ENCODE data around the gene LCN12. TPM values are rescaled to one million over a fixed set of nuclear protein-coding genes. Genes with fewer than 3 reads are reported as not detected.
A peak's percentile ranks its signal among the peaks of the same experiment; 100 is the strongest.

The LCN12 gene
- total RNA-seq, 2 donors from 2014 or later = 0.64 to 2.0 TPM

DNA sequence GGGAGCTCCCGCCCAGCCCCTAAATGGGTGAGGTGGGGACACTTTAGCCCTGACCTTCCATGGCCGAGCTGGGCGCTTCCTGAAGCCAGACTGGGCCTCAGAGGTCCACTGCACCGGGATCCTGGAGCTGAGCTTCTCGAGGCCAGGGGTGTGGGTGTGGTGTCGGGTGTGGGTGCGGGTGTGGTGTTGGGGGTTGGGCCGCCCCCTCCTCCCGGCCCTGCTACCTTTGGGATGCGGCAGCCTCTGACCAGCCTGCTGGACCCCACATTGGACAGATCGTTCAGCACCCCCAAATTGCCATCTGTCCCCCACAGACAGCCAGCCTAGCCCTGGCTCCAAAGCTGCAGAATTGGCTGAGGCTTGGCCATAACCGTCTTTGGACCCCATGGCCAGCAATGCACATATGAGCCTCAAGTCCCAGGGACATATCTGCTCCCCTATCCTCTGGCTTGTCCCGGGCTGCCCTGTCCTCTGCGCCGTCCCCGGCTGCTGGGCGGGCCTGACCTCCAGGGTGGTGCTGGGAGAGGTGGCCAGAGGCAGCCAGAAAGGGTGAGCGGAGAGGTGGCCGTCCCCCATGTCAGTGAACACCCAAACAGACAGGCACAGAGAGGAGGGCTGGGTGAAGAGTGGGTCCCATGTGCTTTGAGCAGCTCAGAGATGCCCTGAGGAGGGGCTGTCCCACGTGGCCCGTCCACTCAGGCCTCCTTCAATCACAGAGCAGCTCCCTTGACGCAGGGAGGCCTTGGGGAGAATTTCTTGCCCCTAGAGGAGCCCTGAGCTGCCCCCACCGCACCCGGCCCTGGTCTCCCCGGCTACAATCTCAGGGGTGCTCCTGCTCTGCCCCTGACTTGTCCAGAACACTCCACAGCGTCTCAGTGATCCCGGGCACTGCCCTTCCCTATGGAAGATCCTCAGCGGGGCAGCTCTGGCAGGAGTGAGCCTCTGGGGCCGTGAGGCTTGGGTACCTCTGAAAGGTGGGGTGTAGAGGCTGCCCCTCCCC is 21.8 kb downstream of the LCN12 start:
- no peak overlapping the region for H3K27ac Mint-ChIP-seq
- no peaks in the 10 kb centered on the region for H3K36me3 Mint-ChIP-seq
- DNase-seq (ENCODE audit: low spot score in 2 of 2) = no peak
- H3K9me3 Mint-ChIP-seq = no peaks in the 10 kb centered on the region
- no peak for ATAC-seq

DNA sequence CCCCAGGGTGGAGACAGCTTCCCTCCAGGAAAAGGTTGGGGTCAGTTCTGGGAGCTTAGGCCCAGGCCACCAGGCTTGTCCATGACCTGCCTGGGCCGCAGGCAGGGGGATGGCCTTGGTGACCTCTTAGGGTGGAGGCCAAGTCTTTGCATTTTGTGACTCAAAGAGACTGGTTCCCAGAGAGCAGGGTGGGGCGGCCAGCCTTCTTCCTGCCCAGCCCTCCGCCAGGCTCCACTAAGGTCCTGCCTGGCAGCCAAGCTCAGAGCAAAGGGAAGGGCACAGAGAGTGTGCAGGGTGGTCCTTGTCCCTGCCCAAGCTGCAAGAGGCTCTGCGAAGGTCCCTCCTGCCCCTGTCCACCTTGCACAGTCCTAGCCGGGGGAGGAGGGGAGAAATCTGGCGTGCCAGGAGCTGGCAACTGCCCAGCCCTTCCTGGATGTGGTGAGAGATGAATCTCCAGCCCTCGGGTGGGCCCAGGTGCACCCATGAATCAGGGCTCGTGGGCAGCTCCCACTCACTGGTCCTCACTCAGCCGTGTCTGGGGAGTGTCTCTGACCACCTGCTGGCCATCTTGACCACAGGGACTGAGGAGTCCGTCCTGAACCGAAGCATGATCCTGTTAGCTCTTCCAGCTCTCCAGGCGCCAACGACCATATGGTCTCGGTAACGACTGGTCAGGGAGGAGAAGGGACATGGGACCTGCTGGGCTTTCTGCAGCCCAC is 22.9 kb downstream of the LCN12 start:
- Mint-ChIP-seq H3K36me3 (no peaks in the 10 kb centered on the region), H3K27ac (no peak overlapping the region), H3K9me3 (no peaks in the 10 kb centered on the region)
- DNase-seq (ENCODE audit: low spot score in 2 of 2) = no peak
- ATAC-seq = no peak

DNA sequence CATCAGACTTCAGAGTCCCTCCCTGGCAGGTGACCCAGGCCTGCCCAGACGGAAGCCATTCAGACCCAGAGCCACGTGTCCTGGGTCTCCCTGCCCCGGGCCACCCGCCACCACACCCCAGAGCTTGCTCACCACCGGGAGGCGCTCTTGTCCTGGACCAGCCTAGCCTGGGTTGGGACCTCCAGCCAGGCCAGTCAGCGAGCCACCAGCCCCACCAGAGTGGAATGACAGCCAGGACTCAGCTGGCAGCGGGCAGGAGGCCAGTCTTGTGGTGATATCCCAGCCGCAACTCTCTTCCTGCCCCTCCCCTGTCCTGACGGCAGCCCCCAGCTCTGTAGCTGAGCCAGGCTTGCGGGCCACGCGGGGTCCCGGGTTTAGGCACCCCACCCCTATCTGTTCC is 23.6 kb downstream of the LCN12 start:
- no peaks in the 10 kb centered on the region for H3K36me3 Mint-ChIP-seq
- ATAC-seq = peak in 1 of 2 donors; percentile 12
- no peak overlapping the region for H3K27ac Mint-ChIP-seq
- DNase-seq (ENCODE audit: low spot score in 2 of 2) = peak in 1 of 2 donors; percentile 50
- no peaks in the 10 kb centered on the region for H3K9me3 Mint-ChIP-seq

DNA sequence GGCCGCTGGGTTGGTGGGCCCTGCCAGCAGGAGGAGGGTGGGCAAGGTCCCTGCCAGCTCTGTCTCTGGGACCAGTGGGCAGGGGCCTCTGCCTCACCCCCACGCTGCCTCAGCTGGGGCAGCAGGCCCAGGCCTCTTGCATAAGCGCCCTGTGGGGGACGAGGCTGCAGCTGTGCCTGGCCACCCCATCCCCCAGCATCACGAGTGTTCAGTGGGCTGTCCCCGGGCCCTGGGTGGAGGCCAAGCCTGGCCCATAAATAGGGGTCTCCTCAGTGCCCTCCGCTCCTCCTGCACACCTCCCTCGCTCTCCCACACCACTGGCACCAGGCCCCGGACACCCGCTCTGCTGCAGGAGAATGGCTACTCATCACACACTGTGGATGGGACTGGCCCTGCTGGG is 25.1 kb downstream of the LCN12 start, which contains the start of gene PTGDS:
Gene PTGDS (plus strand): TSS at position 282 of the 400 bp plus-strand sequence. CDS start 75 bp downstream, at position 357.
- no peak for ATAC-seq
- DNase-seq (ENCODE audit: low spot score in 2 of 2) = no peak
- Mint-ChIP-seq H3K36me3 (no peaks in the 10 kb centered on the region), H3K9me3 (no peaks in the 10 kb centered on the region), H3K27ac (no peak within 1 kb of the TSS)

DNA sequence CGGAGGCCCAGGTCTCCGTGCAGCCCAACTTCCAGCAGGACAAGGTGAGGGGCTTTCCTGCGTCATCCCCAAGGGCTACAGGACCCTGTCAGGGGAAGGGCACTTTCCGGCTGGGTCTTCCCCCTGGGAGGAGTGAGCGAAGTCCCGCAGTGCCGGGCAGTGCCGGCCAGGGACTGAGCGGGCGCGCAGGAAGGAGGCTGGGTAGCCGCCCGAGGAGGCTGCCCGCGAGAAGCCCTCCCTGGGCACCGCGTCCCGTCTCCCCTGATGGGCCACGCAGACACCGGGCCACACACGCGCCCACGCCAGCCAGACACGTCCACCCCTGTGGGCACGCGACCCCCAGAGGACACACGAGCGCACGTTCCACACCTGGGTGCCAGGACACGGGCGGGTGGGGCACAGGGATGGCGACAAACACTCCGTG is 25.6 kb downstream of the LCN12 start:
- DNase-seq (ENCODE audit: low spot score in 2 of 2) (no peak), ATAC-seq (no peak)
- no peak overlapping the region for H3K27ac Mint-ChIP-seq
- H3K9me3 Mint-ChIP-seq = no peaks in the 10 kb centered on the region
- no peaks in the 10 kb centered on the region for H3K36me3 Mint-ChIP-seq

DNA sequence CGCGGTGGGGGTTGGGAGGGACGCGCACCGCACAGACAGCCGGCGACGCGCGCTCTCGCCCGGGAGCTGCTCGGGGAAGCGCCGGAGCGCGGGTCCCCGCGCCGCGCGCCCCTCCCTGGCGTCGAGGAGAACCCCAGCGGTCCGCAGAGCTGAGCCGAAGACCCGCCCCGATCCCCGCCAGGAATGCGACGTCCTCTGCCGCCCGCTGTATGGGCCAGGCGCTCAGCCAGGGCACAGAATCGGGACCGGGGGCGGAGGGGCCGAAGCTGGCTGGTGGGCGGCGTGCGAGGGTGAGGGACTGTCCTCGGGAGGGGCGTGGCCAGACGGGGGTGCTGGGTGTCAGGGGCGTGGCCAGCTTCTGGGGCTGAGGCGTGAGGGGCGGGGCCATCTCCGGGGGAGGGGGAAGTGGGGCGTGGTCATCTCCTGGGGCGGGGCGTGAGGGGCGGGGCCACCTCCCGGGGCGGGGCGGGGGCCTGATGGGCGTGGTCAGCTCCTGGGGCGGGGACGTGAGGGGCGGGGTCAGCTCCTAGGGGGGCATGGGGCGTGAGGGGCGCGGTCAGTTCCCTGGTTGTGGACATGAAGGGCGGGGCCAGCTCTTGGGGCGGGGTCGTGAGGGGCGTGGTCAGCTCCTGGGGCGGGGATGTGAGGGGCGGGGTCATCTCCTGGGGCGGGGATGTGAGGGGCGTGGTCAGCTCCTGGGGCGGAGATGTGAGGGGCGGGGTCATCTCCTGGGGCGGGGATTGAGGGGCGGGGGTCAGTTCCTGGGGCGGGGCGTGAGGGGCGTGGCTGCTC is 26.2 kb downstream of the LCN12 start:
- Mint-ChIP-seq H3K36me3 (no peaks in the 10 kb centered on the region), H3K9me3 (no peaks in the 10 kb centered on the region), H3K27ac (no peak overlapping the region)
- ATAC-seq (peak; percentile 9 to 54), DNase-seq (ENCODE audit: low spot score in 2 of 2) (peak in 1 of 2 donors; percentile 67)

DNA sequence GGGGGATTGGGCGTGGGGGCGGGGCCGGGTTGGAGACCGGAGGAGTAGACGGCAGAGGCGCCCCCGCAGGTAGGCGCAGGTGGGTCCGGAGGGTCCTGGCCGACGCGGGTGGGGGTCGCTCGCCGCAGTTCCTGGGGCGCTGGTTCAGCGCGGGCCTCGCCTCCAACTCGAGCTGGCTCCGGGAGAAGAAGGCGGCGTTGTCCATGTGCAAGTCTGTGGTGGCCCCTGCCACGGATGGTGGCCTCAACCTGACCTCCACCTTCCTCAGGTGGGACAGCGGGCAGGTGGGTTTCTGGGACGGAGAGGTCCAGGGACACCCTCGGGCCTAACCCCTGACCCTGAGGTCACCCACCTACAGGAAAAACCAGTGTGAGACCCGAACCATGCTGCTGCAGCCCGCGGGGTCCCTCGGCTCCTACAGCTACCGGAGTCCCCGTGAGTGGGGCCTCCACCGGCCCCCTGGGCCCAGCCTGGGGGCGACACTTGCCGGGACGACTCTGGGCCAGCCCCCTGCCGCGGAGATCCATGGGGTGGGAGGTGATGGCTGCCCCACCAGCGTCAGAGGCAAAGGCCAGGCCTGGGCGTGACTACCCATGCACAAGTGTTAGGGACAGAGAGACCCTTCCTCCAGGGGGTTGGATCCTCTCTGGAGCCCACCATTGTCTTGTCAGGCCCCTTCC is 26.9 kb downstream of the LCN12 start:
- H3K9me3 Mint-ChIP-seq = no peaks in the 10 kb centered on the region
- H3K36me3 Mint-ChIP-seq = peaks cover 0 to 4% of the 10 kb centered on the region in 2 donors
- DNase-seq (ENCODE audit: low spot score in 2 of 2) = no peak
- no peak overlapping the region for H3K27ac Mint-ChIP-seq
- ATAC-seq = peak in 1 of 2 donors; percentile 7

DNA sequence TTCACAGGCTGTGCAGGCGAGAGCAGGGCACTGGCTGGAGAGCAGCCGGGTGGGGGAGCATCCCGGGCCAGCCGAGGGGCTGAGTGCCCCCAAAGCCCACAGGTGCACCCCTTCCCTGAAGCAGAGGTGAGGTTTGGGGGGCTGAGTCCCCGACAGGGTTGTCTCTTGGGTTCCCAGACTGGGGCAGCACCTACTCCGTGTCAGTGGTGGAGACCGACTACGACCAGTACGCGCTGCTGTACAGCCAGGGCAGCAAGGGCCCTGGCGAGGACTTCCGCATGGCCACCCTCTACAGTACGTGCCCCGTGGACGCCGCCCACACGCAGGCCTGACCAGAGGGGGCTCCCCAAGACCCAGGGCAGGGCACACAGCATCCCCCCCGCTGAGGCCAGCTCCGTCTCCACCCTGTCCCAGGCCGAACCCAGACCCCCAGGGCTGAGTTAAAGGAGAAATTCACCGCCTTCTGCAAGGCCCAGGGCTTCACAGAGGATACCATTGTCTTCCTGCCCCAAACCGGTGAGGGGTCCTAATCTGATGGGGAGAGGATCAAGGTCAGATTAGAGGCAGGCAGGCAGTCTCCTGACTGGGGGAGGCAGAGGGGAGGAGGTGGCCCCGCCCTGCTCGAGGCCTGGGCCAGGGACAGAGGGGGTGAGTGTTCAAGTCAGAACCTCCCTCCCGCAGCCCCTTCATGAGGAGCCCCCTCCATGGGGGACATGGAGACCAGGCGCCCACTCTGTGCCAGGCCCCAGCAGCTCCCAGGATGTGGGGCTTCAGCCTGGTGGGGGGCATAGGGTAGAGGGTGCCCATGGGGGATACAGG is 27.9 kb downstream of the LCN12 start:
- Mint-ChIP-seq H3K36me3 (peaks cover 0 to 6% of the 10 kb centered on the region in 2 donors), H3K27ac (no peak overlapping the region), H3K9me3 (no peaks in the 10 kb centered on the region)
- DNase-seq (ENCODE audit: low spot score in 2 of 2) (no peak), ATAC-seq (no peak)

DNA sequence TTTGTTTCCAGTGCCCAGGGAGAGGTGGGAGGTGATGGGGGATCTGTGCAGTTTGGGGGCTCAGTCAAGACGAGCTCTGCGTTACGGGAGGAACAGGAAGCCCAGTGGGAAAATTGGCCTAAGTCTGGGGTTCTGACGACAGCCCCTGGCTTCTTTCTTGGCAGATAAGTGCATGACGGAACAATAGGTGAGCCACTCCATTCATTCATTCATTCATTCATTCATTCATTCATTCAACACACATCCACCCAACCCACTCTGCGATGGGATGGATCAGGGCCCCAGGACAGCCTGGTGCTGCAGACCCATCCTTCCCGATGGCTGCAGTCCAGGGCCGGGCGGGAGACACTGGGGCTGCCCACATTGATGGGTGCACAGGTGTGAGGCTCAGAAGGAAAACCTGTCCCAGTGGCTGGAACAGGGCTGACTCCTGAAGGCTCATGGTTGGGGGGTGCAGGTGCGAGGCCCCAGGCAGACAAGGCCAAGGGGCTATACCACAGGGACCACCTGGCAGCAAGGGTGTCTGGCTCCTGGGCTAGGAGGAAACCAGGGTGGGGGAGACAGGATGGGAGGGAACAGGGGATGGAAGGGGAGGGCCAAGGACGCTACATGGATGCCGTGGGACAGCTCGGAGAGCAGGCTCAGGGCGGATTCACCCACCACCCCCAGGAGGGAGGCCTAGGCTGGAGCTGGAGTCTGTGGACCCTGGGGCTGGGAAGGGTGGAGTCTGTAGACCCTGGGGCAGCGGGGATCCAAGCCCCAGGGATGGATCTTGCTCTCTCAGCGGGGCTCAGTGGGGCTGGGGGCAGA is 28.8 kb downstream of the LCN12 start:
- no peak overlapping the region for H3K27ac Mint-ChIP-seq
- H3K9me3 Mint-ChIP-seq = no peaks in the 10 kb centered on the region
- ATAC-seq (no peak), DNase-seq (ENCODE audit: low spot score in 2 of 2) (no peak)
- H3K36me3 Mint-ChIP-seq = peaks cover 0 to 6% of the 10 kb centered on the region in 2 donors

DNA sequence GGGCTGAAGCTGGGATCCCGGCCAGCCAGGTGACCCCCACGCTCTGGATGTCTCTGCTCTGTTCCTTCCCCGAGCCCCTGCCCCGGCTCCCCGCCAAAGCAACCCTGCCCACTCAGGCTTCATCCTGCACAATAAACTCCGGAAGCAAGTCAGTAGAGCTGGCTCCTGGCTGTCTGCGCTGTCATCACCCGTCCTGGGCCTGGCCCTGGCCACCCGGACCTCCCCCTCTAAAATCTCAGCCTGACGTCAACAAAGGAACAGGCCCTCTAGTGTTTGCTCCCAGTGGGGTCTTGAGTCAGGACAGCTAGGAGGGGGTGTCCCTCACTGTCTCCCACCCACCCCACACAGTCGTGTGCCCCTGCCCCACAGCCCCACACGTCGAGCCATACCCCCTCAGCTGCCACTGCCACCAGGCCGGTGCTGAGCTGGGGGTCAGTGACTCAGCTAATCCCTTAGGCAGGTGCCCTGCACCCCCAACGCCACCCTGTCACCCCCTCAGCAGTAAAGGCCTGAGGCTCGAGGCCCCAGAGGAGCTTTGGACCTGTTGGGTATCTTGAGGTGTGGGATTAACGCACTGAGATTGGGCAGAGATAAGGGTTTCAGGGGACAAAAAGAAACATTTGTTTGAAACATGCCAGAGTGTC is 29.6 kb downstream of the LCN12 start:
- Mint-ChIP-seq H3K27ac (no peak overlapping the region), H3K9me3 (no peaks in the 10 kb centered on the region), H3K36me3 (peaks cover 0 to 6% of the 10 kb centered on the region in 2 donors)
- no peak for DNase-seq (ENCODE audit: low spot score in 2 of 2)
- no peak for ATAC-seq

DNA sequence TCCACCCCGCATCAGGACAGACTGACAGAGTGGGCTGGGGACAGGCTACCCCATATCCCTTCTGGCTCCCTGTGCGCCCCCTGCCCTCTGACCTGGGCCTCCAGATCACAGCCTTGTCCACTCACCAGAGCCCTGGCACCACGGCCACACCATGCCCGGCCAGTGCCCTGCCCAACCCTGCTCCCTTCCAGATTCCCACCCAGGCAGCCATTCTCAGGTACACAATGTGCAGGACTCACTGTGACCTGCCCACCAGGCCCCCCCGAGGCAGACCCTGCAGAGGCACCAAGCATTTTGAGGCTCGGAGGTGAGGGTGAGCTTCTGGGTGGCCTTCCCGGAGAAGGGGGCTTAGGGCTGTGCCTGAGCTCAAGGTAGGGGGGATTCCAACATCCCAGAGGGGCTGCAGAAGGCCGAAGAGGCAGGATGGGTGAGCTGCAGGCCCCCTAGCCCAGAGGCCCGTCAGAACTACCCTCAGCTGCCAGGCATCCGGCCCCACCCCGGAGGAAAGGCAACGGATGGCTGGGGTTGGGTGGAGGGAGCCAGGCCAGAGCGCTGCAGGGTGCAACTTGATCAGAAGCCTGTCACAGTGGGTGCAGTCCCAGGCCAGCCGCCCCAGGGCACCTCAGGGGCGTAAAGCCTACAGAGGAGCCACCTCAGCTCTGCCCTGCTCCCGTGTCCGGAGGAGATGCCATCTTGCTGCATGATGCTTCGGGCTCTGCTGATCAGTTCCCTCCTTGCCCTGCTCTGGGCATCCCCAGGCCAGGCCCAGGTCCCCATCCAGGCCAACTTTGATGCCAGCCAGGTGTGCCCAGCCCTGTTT is 30.4 kb downstream of the LCN12 start, which contains the start of gene LCNL1:
Gene LCNL1 (plus strand): TSS at position 762 of the 820 bp plus-strand sequence. CDS start 594 bp downstream, outside the sequence.
- DNase-seq (ENCODE audit: low spot score in 2 of 2) (no peak), ATAC-seq (no peak)
- no peaks in the 10 kb centered on the region for H3K9me3 Mint-ChIP-seq
- H3K36me3 Mint-ChIP-seq = peaks cover 0 to 6% of the 10 kb centered on the region in 2 donors
- no peak within 1 kb of the TSS for H3K27ac Mint-ChIP-seq

DNA sequence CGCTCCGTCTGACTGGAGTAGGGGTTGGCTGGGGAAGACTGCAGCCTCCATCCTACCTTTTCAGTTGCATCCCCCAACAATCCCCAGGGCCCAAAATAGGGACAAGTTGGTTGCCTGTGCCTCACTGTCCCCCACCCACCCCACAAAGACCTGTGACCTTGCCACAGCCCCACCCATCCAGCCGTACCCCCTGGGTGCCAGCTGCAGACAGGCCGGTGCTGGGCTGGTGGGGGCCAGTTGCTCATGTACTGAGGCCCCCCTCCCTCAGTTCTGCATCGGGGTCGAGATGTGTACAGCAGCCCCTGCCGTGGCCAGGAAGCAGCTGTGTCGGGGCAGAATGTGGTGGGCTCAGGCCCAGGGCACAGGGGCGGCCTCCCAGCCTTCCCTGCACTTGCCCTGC is 31.1 kb downstream of the LCN12 start:
- ATAC-seq (no peak), DNase-seq (ENCODE audit: low spot score in 2 of 2) (no peak)
- no peaks in the 10 kb centered on the region for H3K9me3 Mint-ChIP-seq
- peaks cover 0 to 6% of the 10 kb centered on the region in 2 donors for H3K36me3 Mint-ChIP-seq
- H3K27ac Mint-ChIP-seq = no peak overlapping the region

DNA sequence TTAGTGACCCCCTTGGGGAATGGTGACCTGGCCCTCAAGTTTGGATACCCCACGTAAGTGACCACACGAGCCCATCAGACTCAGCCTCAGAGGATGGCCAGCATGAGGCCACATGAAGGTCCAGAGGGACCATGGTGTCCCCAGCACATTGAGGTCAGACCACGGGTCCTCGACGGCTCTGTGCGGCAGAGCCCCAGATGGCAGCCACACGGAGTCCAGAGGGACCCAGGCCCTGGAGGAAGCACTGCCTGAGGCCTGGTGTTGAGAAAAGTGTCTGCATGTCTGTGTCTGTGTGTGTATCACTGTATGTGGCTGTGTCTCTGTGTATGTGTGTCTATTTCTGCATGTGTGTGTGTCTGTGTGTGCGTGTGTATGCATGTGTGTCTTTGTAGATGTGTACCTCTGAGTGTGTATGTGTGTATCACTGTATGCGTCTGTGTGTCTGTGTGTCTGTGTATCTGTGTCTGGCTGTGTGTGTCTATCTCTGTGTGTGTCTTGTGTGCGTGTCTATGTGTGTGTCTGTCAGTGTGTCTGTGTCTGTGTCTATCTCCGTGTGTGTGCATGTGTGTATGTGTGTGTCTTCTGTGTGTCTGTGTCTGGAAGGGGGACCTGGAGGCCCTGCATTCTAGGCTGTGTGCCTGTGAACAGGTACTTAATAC is 31.7 kb downstream of the LCN12 start:
- Mint-ChIP-seq H3K36me3 (peaks cover 0 to 6% of the 10 kb centered on the region in 2 donors), H3K27ac (no peak overlapping the region), H3K9me3 (no peaks in the 10 kb centered on the region)
- ATAC-seq = no peak
- DNase-seq (ENCODE audit: low spot score in 2 of 2) = no peak

All from activated naive CD4-positive, alpha-beta T cell treated with anti-CD3 and anti-CD28 coated beads, Interleukin-2, amount 50 U/mL, for 72 hours (primary cell).